Fibroblast of the aortic adventitia (primary cell): ENCODE results near the gene DMRTB1. TPM values are rescaled to one million over a fixed set of nuclear protein-coding genes. Genes with fewer than 3 reads are reported as not detected.

ENCODE experiments used
- DNase-seq: peaks from one replicate; pipeline ENCODE4 v3.0.0-alpha.2; 2010; ENCODE audit warnings: low read depth
- H3K4me3 ChIP-seq: 2 replicates; pipeline ENCODE4 v1.5.1; 2011; ENCODE audit warnings: low read depth, mild to moderate bottlenecking, control low read depth, low read length, moderate library complexity
- CTCF ChIP-seq: IDR thresholded peaks from 2 replicates; pipeline ENCODE4 v1.5.1; 2011; ENCODE audit warnings: mild to moderate bottlenecking, low read length, control low read depth, inconsistent platforms; ENCODE audit not compliant: insufficient read depth
- total RNA-seq: library from RNA; depleted of rRNA; stranded (reverse); fragments of >200 nt; gene quantifications from 2 replicates; pipeline ENCODE4 v1.2.3, GENCODE V29; 2012; ENCODE audit warnings: low replicate concordance

Gene DMRTB1
- total RNA-seq, 1 donor = not detected

- DNase-seq = peak; percentile 55
- no peak overlapping the region for H3K4me3 ChIP-seq
- no peak for TF ChIP-seq CTCF
Measured at GRCh38 chr1:53413175-53414001, 45.8 kb upstream of the DMRTB1 start.

- no peak for DNase-seq
- no peak overlapping the region for H3K4me3 ChIP-seq
- no peak for TF ChIP-seq CTCF
Measured at GRCh38 chr1:53414632-53415031, 44.6 kb upstream of the DMRTB1 start.

- no peak for TF ChIP-seq CTCF
- no peak overlapping the region for H3K4me3 ChIP-seq
- no peak for DNase-seq
Measured at GRCh38 chr1:53415432-53415831, 43.8 kb upstream of the DMRTB1 start.

GRCh38 chr1:53416269-53416813 is 42.9 kb upstream of the DMRTB1 start:
- H3K4me3 ChIP-seq = no peak overlapping the region
- no peak for DNase-seq
- no peak for TF ChIP-seq CTCF

GRCh38 chr1:53417074-53417511 is 42.1 kb upstream of the DMRTB1 start:
- DNase-seq = no peak
- TF ChIP-seq CTCF = no peak
- no peak overlapping the region for H3K4me3 ChIP-seq

- DNase-seq = no peak
- H3K4me3 ChIP-seq = no peak overlapping the region
- TF ChIP-seq CTCF = no peak
Measured at GRCh38 chr1:53419034-53419433, 40.2 kb upstream of the DMRTB1 start.
